K562 (cell line): ENCODE data around the gene GLRA3. TPM values are rescaled to one million over a fixed set of nuclear protein-coding genes. Genes with fewer than 3 reads are reported as not detected.

ENCODE experiments used
- ATAC-seq: fragments of 200-7000 bp; cut with Tn5 transposase; 3 replicates; pipeline ENCODE4 v1.9.1; 2020; ENCODE audit warnings: moderate library complexity
- BruUV-seq: library from RNA; stranded (reverse); fragments of 400-500 nt; replicated peaks from 2 replicates; lab custom pipeline; 2021; lab: Mats Ljungman, UMichigan
- CTCF ChIA-PET: fragments of 300-600 bp; formaldehyde crosslinking; extraction: SDS; loops from one replicate; lab custom pipeline; 2021; ENCODE audit warnings: low intra/inter-chr PET ratio; lab: Yijun Ruan, JAX
- POLR2A ChIA-PET: fragments of 300-600, 350-650 bp; sonication (Branson Sonifier 250); formaldehyde crosslinking; extraction: SDS; loops from one replicate; lab custom pipeline; 2021; ENCODE audit warnings: antibody characterized with exemption, inconsistent platforms; lab: Yijun Ruan, JAX
- DNase-seq, 4 experiments: peaks; one replicate each; pipeline versions ENCODE4 v3.0.0 to v3.0.0-alpha.2; 2011 to 2018; ENCODE audit warnings: low spot score in 3 of 4, mixed read lengths in 3 of 4; ENCODE audit errors: extremely low read depth in 1 of 4
- FAIRE-seq: peaks from 2 replicates; lab custom pipeline; 2011; peaks lifted over from hg19 to GRCh38; lab: Jason Lieb, UNC
- H2AFZ ChIP-seq: 2 replicates; pipeline ENCODE4 v1.6.0; 2011; ENCODE audit warnings: low read depth, low read length, control low read depth, inconsistent platforms
- H3K27ac ChIP-seq: fragments of 200-600 bp; 3 replicates; pipeline ENCODE4 v1.8.0; 2011; ENCODE audit warnings: low read depth, mild to moderate bottlenecking, control low read depth, inconsistent platforms, low read length, moderate library complexity, mixed read lengths; ENCODE audit errors: extremely low read depth
- H3K27me3 ChIP-seq, 2 experiments: fragments of 300-600 bp in 1 of 2; 2 replicates in 1 of 2; 3 replicates in 1 of 2; pipeline versions ENCODE4 v1.6.0 to v1.8.0; 2011; ENCODE audit warnings: inconsistent platforms in 2 of 2, low read length in 2 of 2, mild to moderate bottlenecking in 1 of 2, mixed read lengths in 1 of 2, moderate library complexity in 1 of 2; ENCODE audit not compliant: control insufficient read depth in 2 of 2, insufficient read depth in 2 of 2
- H3K36me3 ChIP-seq: fragments of 300-600 bp; 3 replicates; pipeline ENCODE4 v1.8.0; 2011; ENCODE audit warnings: mild to moderate bottlenecking, low read length, inconsistent platforms; ENCODE audit not compliant: control insufficient read depth, insufficient read depth
- H3K4me1 ChIP-seq, 2 experiments: fragments of 200-600 bp in 1 of 2; replicated peaks in 1 of 2; 2 replicates in 1 of 2; 3 replicates in 1 of 2; pipeline versions ENCODE4 v1.5.1 to v1.8.0; 2011; ENCODE audit warnings: inconsistent platforms in 2 of 2, low read length in 2 of 2, mild to moderate bottlenecking in 1 of 2, mixed read lengths in 1 of 2, moderate library complexity in 1 of 2; ENCODE audit not compliant: control insufficient read depth in 2 of 2, insufficient read depth in 2 of 2
- H3K4me2 ChIP-seq: 2 replicates; pipeline ENCODE4 v1.6.1; 2011; ENCODE audit warnings: low read length, control low read depth, inconsistent platforms, mixed read lengths; ENCODE audit not compliant: insufficient read depth
- H3K4me3 ChIP-seq: fragments of 200-600 bp; sonication (generic), shearing (Covaris generic); 2 replicates; pipeline ENCODE4 v1.5.1; 2016; ENCODE audit warnings: control low read depth, inconsistent platforms
- H3K79me2 ChIP-seq: fragments of 200-600 bp; 3 replicates; pipeline ENCODE4 v1.8.0; 2011; ENCODE audit warnings: low read length, inconsistent platforms; ENCODE audit not compliant: control insufficient read depth, insufficient read depth
- H3K9ac ChIP-seq, 2 experiments: 2 replicates each; pipeline versions ENCODE4 v1.6.0 to v1.6.1; 2011; ENCODE audit warnings: low read depth in 2 of 2, low read length in 2 of 2, control low read depth in 1 of 2, inconsistent platforms in 1 of 2, mild to moderate bottlenecking in 1 of 2, mixed read lengths in 1 of 2; ENCODE audit not compliant: insufficient read depth in 1 of 2
- H3K9me1 ChIP-seq: one replicate; pipeline ENCODE4 v1.6.0; 2011; ENCODE audit warnings: inconsistent platforms, mild to moderate bottlenecking, low read length, moderate library complexity; ENCODE audit not compliant: control insufficient read depth, insufficient read depth
- H3K9me3 ChIP-seq: replicated peaks from 2 replicates; pipeline ENCODE4 v1.5.1; 2011; ENCODE audit warnings: low read depth, low read length, inconsistent platforms; ENCODE audit not compliant: control insufficient read depth, insufficient read depth
- H4K20me1 ChIP-seq: replicated peaks from 2 replicates; pipeline ENCODE4 v1.6.1; 2011; ENCODE audit warnings: low read length, inconsistent platforms, mixed read lengths; ENCODE audit not compliant: control insufficient read depth, insufficient read depth
- CBFA2T2 ChIP-seq: fragments of 450-650 bp; conservative IDR thresholded peaks from 2 replicates; pipeline ENCODE4 v1.6.1; 2017; ENCODE audit warnings: mild to moderate bottlenecking
- HDAC1 ChIP-seq, 2 experiments: fragments of 450-650 bp; IDR thresholded peaks; 2 replicates each; pipeline ENCODE4 v1.6.1; 2016 to 2017; ENCODE audit warnings: inconsistent platforms in 1 of 2, mild to moderate bottlenecking in 1 of 2, moderate library complexity in 1 of 2
- KAT7 ChIP-seq: sonication (generic); formaldehyde crosslinking; IDR thresholded peaks from 2 replicates; pipeline ENCODE4 v1.8.0; 2022; ENCODE audit warnings: missing genetic modification reagents, mild to moderate bottlenecking, borderline replicate concordance
- NFE2L1 ChIP-seq: fragments of 450-650 bp; IDR thresholded peaks from 2 replicates; pipeline ENCODE4 v1.6.1; 2016; ENCODE audit warnings: missing genetic modification characterization, low read depth, mild to moderate bottlenecking, missing compliant biosample characterization, moderate library complexity, borderline replicate concordance
- SAP30 ChIP-seq: fragments of 200-600 bp; sonication (generic); IDR thresholded peaks from 2 replicates; pipeline ENCODE4 v1.6.1; 2012; ENCODE audit warnings: borderline replicate concordance, low read depth, mild to moderate bottlenecking, moderate library complexity, low read length, control low read depth, inconsistent platforms; ENCODE audit not compliant: insufficient read depth, poor library complexity, severe bottlenecking
- TAF7 ChIP-seq: fragments of 450-650 bp; IDR thresholded peaks from 2 replicates; pipeline ENCODE4 v1.6.1; 2016; ENCODE audit warnings: missing genetic modification characterization, missing compliant biosample characterization
- ZNF212 ChIP-seq: fragments of 450-650 bp; formaldehyde crosslinking; IDR thresholded peaks from 2 replicates; pipeline ENCODE4 v1.4.0; 2020; ENCODE audit warnings: mild to moderate bottlenecking
- ZNF398 ChIP-seq: fragments of 250-450 bp; sonication (Bioruptor Pico); IDR thresholded peaks from 2 replicates; pipeline ENCODE4 v1.8.0; 2021; ENCODE audit warnings: moderate library complexity, mild to moderate bottlenecking, inconsistent platforms
- WGBS: fragments of 100-300 bp; shearing (Covaris generic); methylation state at CpG from one replicate; pipeline ENCODE4 v1.1.6; 2016; ENCODE audit warnings: low coverage, mixed read lengths; ENCODE audit not compliant: insufficient coverage; ENCODE audit errors: missing lambda C conversion rate; 5-methylcytosine and 5-hydroxymethylcytosine counted together
- in situ Hi-C: fragments of 300-500 bp; cut with MboI; formaldehyde crosslinking; loops from 4 replicates; pipeline ENCODE4 v1.15.0; 2018; ENCODE audit warnings: inconsistent platforms, mixed read lengths
- intact Hi-C: fragments of 100-400 bp; cut with micrococcal nuclease; formaldehyde crosslinking; loops from 2 replicates; pipeline ENCODE4 v1.14.2; 2022
- polyA plus RNA-seq, 8 experiments: library from polyadenylated mRNA; depleted of rRNA in 4 of 8; stranded (reverse) in 5 of 8; unstranded in 3 of 8; fragments of >200 nt; fragmentation: Nextera tagmentation in 2 of 8; fragmentation: Illumina TruSeq in 1 of 8; extraction: Ambion mirVana in 2 of 8; extraction: Trizol in 1 of 8; gene quantifications; 2 replicates each; pipeline versions ENCODE4 v1.2.1 to v1.2.3, GENCODE V29; 2011 to 2014; ENCODE audit warnings: inconsistent platforms in 1 of 8, missing spikeins in 1 of 8
- total RNA-seq, 7 experiments: library from RNA; depleted of rRNA in 6 of 7; stranded (reverse); fragments of >200 nt in 6 of 7; fragmentation: Illumina TruSeq in 2 of 7; extraction: Trizol in 2 of 7; gene quantifications; 2 replicates each; pipeline versions ENCODE4 v1.2.1 to v1.2.3, GENCODE V29; 2011 to 2021; ENCODE audit warnings: low replicate concordance in 1 of 7
- TF ChIP-seq, protein P1 (sequence below): fragments of 250-450 bp; sonication (Bioruptor Pico); IDR thresholded peaks from 2 replicates; pipeline ENCODE4 v1.4.0; 2020
- TF ChIP-seq, protein P2 (sequence below): fragments of 450-650 bp; IDR thresholded peaks from 2 replicates; pipeline ENCODE4 v1.7.1; 2018; ENCODE audit warnings: mild to moderate bottlenecking, low read depth; ENCODE audit not compliant: partially characterized antibody

Gene GLRA3
- total and polyA plus RNA-seq, 9 of the 15 experiments (the other 6 are each of a cell fraction or from before 2014, with no cell fraction given): 0.06 to 0.14 (median 0.08) TPM; not detected in 2

- Histone ChIP-seq H3K9ac (no peak overlapping the region), H3K79me2 (no peaks in the 10 kb centered on the region), H3K4me2 (no peak overlapping the region), H4K20me1 (no peaks in the 10 kb centered on the region), H3K9me3 (no peaks in the 10 kb centered on the region), H3K9me1 (no peaks in the 10 kb centered on the region), H3K27me3 (no peaks in the 10 kb centered on the region), H3K4me1 (no peaks in the 10 kb centered on the region), H3K36me3 (no peaks in the 10 kb centered on the region), H3K27ac (no peak overlapping the region), H2AFZ (no peak overlapping the region), H3K4me3 (no peak overlapping the region)
- POLR2A ChIA-PET: no interaction called here
- CTCF ChIA-PET: no interaction called here
- no TSS peak for BruUV-seq
- no peak for TF ChIP-seq NFE2L1 (tag)
- TF ChIP-seq, protein P1, sequence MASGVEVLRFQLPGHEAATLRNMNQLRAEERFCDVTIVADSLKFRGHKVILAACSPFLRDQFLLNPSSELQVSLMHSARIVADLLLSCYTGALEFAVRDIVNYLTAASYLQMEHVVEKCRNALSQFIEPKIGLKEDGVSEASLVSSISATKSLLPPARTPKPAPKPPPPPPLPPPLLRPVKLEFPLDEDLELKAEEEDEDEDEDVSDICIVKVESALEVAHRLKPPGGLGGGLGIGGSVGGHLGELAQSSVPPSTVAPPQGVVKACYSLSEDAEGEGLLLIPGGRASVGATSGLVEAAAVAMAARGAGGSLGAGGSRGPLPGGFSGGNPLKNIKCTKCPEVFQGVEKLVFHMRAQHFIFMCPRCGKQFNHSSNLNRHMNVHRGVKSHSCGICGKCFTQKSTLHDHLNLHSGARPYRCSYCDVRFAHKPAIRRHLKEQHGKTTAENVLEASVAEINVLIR (CRISPR knock-in tag): no peak
- in situ Hi-C loops (no loop called here), intact Hi-C loops (loop anchor here (10.0 kb wide), 1 partner anchor 663 kb away; no protein-coding TSS in a partner anchor)
- DNase-seq: no peak
- FAIRE-seq: no peak
- ATAC-seq: no peak
Measured at GRCh38 chr4:174871407-174871806, 42.4 kb upstream of the GLRA3 start.

DNA sequence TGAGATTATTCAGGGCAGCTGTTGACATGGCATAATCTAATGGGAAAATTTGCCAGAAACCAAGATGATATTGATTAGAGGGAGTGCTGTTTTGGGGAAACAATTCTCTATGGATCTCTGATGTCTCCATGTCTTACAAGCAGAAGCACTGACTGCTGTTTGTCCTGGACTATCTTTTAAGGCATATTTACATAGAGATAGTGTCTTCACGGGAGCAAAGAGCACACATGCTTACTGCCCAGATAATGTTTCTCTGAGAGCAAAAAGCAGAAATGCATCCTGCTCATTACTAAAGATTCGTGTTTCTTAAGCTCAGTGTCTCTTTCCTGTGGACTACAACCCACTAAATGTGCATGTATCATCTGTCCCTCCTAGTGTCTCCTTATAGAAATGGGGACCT lies 41.3 kb upstream of the GLRA3 start:
- DNase-seq (no peak), ATAC-seq (no peak), FAIRE-seq (no peak)
- no peak overlapping the region for H3K4me2 ChIP-seq
- POLR2A ChIA-PET: no interaction called here
- no peaks in the 10 kb centered on the region for H3K27me3 ChIP-seq
- BruUV-seq: no TSS peak
- H3K9me1 ChIP-seq: no peaks in the 10 kb centered on the region
- H3K27ac ChIP-seq: no peak overlapping the region
- H3K4me1 ChIP-seq: no peaks in the 10 kb centered on the region
- H3K79me2 ChIP-seq: no peaks in the 10 kb centered on the region
- H2AFZ ChIP-seq: no peak overlapping the region
- WGBS: 0% methylated on average over 2 of the region's 2 CpGs
- H3K9me3 ChIP-seq: no peaks in the 10 kb centered on the region
- in situ Hi-C loops (no loop called here), intact Hi-C loops (loop anchor here (10.0 kb wide), 1 partner anchor 664 kb away; no protein-coding TSS in a partner anchor)
- H3K9ac ChIP-seq: no peak overlapping the region
- no peaks in the 10 kb centered on the region for H3K36me3 ChIP-seq
- H4K20me1 ChIP-seq: no peaks in the 10 kb centered on the region
- CTCF ChIA-PET: no interaction called here
- H3K4me3 ChIP-seq: no peak overlapping the region
- TF ChIP-seq KAT7 (CRISPR knock-in tag) (no peak), SAP30 (no peak), CBFA2T2 (no peak), TAF7 (tag) (no peak), ZNF212 (CRISPR knock-in tag) (no peak), HDAC1 (IDR thresholded peaks at IDR 0.05) (no peak), ZNF398 (CRISPR knock-in tag) (no peak)
- TF ChIP-seq, protein P2, sequence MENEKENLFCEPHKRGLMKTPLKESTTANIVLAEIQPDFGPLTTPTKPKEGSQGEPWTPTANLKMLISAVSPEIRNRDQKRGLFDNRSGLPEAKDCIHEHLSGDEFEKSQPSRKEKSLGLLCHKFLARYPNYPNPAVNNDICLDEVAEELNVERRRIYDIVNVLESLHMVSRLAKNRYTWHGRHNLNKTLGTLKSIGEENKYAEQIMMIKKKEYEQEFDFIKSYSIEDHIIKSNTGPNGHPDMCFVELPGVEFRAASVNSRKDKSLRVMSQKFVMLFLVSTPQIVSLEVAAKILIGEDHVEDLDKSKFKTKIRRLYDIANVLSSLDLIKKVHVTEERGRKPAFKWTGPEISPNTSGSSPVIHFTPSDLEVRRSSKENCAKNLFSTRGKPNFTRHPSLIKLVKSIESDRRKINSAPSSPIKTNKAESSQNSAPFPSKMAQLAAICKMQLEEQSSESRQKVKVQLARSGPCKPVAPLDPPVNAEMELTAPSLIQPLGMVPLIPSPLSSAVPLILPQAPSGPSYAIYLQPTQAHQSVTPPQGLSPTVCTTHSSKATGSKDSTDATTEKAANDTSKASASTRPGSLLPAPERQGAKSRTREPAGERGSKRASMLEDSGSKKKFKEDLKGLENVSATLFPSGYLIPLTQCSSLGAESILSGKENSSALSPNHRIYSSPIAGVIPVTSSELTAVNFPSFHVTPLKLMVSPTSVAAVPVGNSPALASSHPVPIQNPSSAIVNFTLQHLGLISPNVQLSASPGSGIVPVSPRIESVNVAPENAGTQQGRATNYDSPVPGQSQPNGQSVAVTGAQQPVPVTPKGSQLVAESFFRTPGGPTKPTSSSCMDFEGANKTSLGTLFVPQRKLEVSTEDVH: no peak
